PFSK-1 (cell line): ENCODE measurements around the gene LRRC8A.

Experiments used
- POLR2AphosphoS5 ChIP-seq: IDR thresholded peaks from 2 replicates; pipeline ENCODE4 v1.6.1; 2012; ENCODE audit warnings: low read depth, mild to moderate bottlenecking, control low read depth, low read length, moderate library complexity
- REST ChIP-seq, 2 experiments: IDR thresholded peaks; 2 replicates each; pipeline versions ENCODE4 v1.6.1 to v1.8.0; 2011 to 2012; ENCODE audit warnings: low read depth in 2 of 2, low read length in 2 of 2, control low read depth in 1 of 2, inconsistent platforms in 1 of 2, mild to moderate bottlenecking in 1 of 2, moderate library complexity in 1 of 2; ENCODE audit not compliant: insufficient read depth in 1 of 2
- SIN3A ChIP-seq: IDR thresholded peaks from 2 replicates; pipeline ENCODE4 v1.6.1; 2012; ENCODE audit warnings: mild to moderate bottlenecking, low read length, moderate library complexity, borderline replicate concordance; ENCODE audit not compliant: insufficient read depth

- TF ChIP-seq REST (IDR thresholded peaks at IDR 0.05; ENCODE audit: insufficient read depth in 1 of 2, low read depth in 2 of 2, low read length in 2 of 2) (no peak), POLR2AphosphoS5 (no peak), SIN3A (no peak)
Measured at GRCh38 chr9:128838338-128838737, 43.6 kb upstream of the LRRC8A start.
